Esophagus muscularis mucosa (tissue), 4 donors: Measurements from ENCODE around the gene IKZF2.

Source experiments
- EP300 ChIP-seq: sonication (generic); formaldehyde crosslinking; IDR thresholded peaks from one replicate; pipeline ENCODE4 v1.6.1; 2017; ENCODE audit warnings: antibody characterized with exemption
- POLR2A ChIP-seq: fragments of 450-650 bp; IDR thresholded peaks from one replicate; pipeline ENCODE4 v1.6.1; 2017; ENCODE audit warnings: antibody characterized with exemption, moderate library complexity, mild to moderate bottlenecking, low read depth
- POLR2AphosphoS5 ChIP-seq, 2 donors: sonication (generic); formaldehyde crosslinking; IDR thresholded peaks; one replicate each; pipeline ENCODE4 v1.6.1; 2017; ENCODE audit warnings: antibody characterized with exemption in 2 of 2
- TF ChIP-seq, protein P1 (sequence below), 3 experiments: fragments of 200-600 bp in 2 of 3; fragments of 450-650 bp in 1 of 3; sonication (generic) in 2 of 3; IDR thresholded peaks; one replicate each; pipeline ENCODE4 v1.5.1; 2017 to 2019; ENCODE audit warnings: antibody characterized with exemption in 3 of 3, mild to moderate bottlenecking in 2 of 3, moderate library complexity in 1 of 3

DNA sequence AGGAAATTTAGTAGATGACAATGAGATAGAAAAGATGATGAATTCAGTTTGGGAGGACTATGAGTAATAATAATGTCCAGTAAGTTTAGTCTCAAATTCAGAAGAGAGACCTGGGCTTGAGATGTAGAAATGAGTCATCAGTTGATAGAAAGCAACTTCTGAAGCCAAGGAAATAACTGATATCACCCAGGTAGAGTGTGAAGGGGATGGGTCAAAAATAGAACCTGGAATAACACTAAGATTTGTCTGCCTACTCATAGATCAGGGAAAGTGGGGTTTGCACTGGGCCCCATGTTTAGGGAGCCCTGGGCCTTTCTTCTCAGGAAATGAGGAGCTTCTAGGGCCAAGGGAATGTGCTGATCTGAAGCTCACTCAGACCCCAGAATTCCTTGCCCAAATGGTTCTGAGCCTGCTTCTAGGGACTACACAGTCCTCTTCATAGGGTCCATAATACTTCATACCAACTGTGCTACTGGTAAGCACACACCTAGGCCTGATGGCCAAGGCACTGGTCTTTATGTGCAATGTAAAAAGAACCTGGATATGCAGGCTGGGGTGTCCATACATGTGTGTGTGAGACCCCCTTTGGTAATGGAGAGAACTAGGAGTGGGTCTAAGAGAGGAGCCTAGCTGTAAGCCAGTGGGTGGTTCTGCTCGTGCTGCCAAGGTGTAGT, 141.2 kb downstream of the IKZF2 start:
- TF ChIP-seq EP300 (no peak), POLR2AphosphoS5 (IDR thresholded peaks at IDR 0.05) (no peak), POLR2A (no peak)
- TF ChIP-seq, protein P1, sequence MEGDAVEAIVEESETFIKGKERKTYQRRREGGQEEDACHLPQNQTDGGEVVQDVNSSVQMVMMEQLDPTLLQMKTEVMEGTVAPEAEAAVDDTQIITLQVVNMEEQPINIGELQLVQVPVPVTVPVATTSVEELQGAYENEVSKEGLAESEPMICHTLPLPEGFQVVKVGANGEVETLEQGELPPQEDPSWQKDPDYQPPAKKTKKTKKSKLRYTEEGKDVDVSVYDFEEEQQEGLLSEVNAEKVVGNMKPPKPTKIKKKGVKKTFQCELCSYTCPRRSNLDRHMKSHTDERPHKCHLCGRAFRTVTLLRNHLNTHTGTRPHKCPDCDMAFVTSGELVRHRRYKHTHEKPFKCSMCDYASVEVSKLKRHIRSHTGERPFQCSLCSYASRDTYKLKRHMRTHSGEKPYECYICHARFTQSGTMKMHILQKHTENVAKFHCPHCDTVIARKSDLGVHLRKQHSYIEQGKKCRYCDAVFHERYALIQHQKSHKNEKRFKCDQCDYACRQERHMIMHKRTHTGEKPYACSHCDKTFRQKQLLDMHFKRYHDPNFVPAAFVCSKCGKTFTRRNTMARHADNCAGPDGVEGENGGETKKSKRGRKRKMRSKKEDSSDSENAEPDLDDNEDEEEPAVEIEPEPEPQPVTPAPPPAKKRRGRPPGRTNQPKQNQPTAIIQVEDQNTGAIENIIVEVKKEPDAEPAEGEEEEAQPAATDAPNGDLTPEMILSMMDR (IDR thresholded peaks at IDR 0.05), result no peak
